OCI-LY3 (cell line): ENCODE results near the gene HOXA4.

Source experiments
- H2AFZ ChIP-seq: fragments of 200-600, 300-600 bp; shearing (Covaris generic); 2 replicates; pipeline ENCODE4 v1.6.0; 2014; ENCODE audit warnings: antibody characterized with exemption, low read depth, low read length
- H3K27ac ChIP-seq: fragments of 200-600, 300-600 bp; sonication (generic); 2 replicates; pipeline ENCODE4 v1.5.1; 2014; ENCODE audit warnings: mild to moderate bottlenecking, low read length, moderate library complexity, mixed read lengths
- H3K27me3 ChIP-seq: fragments of 200-600, 300-600 bp; sonication (generic); 2 replicates; pipeline ENCODE4 v1.6.1; 2014; ENCODE audit warnings: low read depth, low read length, mixed read lengths
- H3K36me3 ChIP-seq: fragments of 200-600, 300-600 bp; sonication (generic); replicated peaks from 2 replicates; pipeline ENCODE3; 2014; ENCODE audit warnings: low read depth, low read length, mixed read lengths
- H3K4me1 ChIP-seq: fragments of 300-600, 200-600 bp; sonication (generic); 2 replicates; pipeline ENCODE4 v1.6.1; 2014; ENCODE audit warnings: low read length, mixed read lengths
- H3K4me2 ChIP-seq: fragments of 200-600, 300-600 bp; sonication (generic); 2 replicates; pipeline ENCODE4 v1.6.1; 2014; ENCODE audit warnings: low read length, mixed read lengths
- H3K4me3 ChIP-seq: fragments of 300-600, 200-600 bp; sonication (generic); 2 replicates; pipeline ENCODE4 v1.5.1; 2014; ENCODE audit warnings: antibody characterized with exemption, mild to moderate bottlenecking, low read length, moderate library complexity
- H3K79me2 ChIP-seq: fragments of 300-600, 200-600 bp; shearing (Covaris generic); 2 replicates; pipeline ENCODE4 v1.6.1; 2014; ENCODE audit warnings: mild to moderate bottlenecking, low read length, mixed read lengths
- H3K9ac ChIP-seq: fragments of 300-600, 200-600 bp; shearing (Covaris generic); 2 replicates; pipeline ENCODE4 v1.6.0; 2014; ENCODE audit warnings: mild to moderate bottlenecking, low read length, moderate library complexity
- H3K9me3 ChIP-seq: fragments of 200-600, 300-600 bp; shearing (Covaris generic); 2 replicates; pipeline ENCODE4 v1.6.1; 2014; ENCODE audit warnings: low read length, mixed read lengths; ENCODE audit not compliant: insufficient read depth
- H4K20me1 ChIP-seq: fragments of 200-600, 300-600 bp; sonication (generic); 2 replicates; pipeline ENCODE4 v1.6.1; 2016; ENCODE audit warnings: low read length, mixed read lengths; ENCODE audit not compliant: insufficient read depth
- CTCF ChIP-seq: fragments of 200-600, 300-600 bp; sonication (generic); IDR thresholded peaks from 2 replicates; pipeline ENCODE4 v1.5.1; 2014; ENCODE audit warnings: antibody characterized with exemption, low read length, low read depth
- EZH2phosphoT487 ChIP-seq: fragments of 200-600 bp; shearing (Covaris generic); IDR thresholded peaks from 2 replicates; pipeline ENCODE4 v1.6.1; 2018; ENCODE audit warnings: antibody characterized with exemption, mixed run types, low read depth

Gene HOXA4

GRCh38 chr7:27110186-27111031 is 20.1 kb downstream of the HOXA4 start:
- H3K9me3 ChIP-seq: no peaks in the 10 kb centered on the region
- H3K4me3 ChIP-seq: no peak overlapping the region
- H3K27ac ChIP-seq: no peak overlapping the region
- H3K36me3 ChIP-seq: no peaks in the 10 kb centered on the region
- H2AFZ ChIP-seq: no peak overlapping the region
- no peaks in the 10 kb centered on the region for H4K20me1 ChIP-seq
- no peak overlapping the region for H3K9ac ChIP-seq
- H3K4me1 ChIP-seq: no peaks in the 10 kb centered on the region
- TF ChIP-seq CTCF (no peak), EZH2phosphoT487 (no peak)
- no peaks in the 10 kb centered on the region for H3K27me3 ChIP-seq
- no peaks in the 10 kb centered on the region for H3K79me2 ChIP-seq
- no peak overlapping the region for H3K4me2 ChIP-seq

DNA sequence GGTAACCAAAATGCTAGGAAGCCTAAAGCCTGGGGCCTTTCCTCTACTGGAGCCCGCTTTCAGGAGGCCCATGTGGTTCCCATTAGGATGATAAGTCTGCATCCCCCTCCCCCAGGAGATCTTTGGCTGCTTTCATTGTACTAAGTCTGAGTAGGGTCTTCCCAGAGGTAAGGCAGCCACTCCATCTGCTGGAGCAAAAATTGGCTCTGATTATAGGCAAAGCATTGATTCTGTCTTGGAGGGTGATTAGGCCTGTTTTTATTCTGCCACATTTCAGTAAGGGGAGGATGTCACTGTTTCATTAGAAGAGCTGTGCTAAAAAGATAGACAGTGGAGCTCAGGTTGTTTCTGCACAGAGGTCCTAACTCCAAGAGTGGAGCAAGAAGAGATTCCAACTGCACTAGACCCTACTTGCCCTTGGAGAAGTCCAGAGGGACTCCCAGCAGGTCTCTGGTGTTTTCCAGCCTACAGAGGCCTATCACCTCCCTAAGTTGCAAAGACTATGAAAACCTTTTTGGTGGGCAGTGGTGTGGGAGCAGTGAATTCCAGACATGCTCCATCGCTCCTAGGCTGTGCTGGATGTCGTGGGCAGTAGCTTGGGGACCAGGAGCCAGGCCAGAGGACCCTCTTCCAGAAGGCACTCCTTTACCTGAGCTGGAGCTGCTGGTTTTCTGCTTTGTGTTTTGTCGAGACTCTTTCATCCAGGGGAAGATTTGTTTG is 20.9 kb downstream of the HOXA4 start:
- Histone ChIP-seq H3K9ac (no peak overlapping the region), H2AFZ (no peak overlapping the region), H3K4me2 (no peak overlapping the region), H3K9me3 (no peaks in the 10 kb centered on the region), H3K36me3 (no peaks in the 10 kb centered on the region), H3K79me2 (no peaks in the 10 kb centered on the region), H3K4me3 (no peak overlapping the region), H3K27me3 (no peaks in the 10 kb centered on the region), H3K27ac (no peak overlapping the region), H3K4me1 (no peaks in the 10 kb centered on the region), H4K20me1 (no peaks in the 10 kb centered on the region)
- TF ChIP-seq CTCF (no peak), EZH2phosphoT487 (no peak)

- Histone ChIP-seq H4K20me1 (no peaks in the 10 kb centered on the region), H3K27ac (no peak overlapping the region), H3K4me2 (no peak overlapping the region), H3K27me3 (no peaks in the 10 kb centered on the region), H3K4me1 (no peaks in the 10 kb centered on the region), H3K9ac (no peak overlapping the region), H3K9me3 (no peaks in the 10 kb centered on the region), H2AFZ (no peak overlapping the region), H3K79me2 (no peaks in the 10 kb centered on the region), H3K4me3 (no peak overlapping the region), H3K36me3 (no peaks in the 10 kb centered on the region)
- TF ChIP-seq CTCF (no peak), EZH2phosphoT487 (no peak)
Observed at GRCh38 chr7:27108390-27109127, 22.0 kb downstream of the HOXA4 start.
